Mesenchymal stem cell (in vitro differentiated cells and primary cell): ENCODE data around the gene DHX36.

ENCODE experiments used
- DNase-seq: peaks from one replicate; pipeline ENCODE4 v3.0.0-alpha.2; 2013
- H2AFZ ChIP-seq: one replicate; pipeline ENCODE4 v1.6.1; 2013; ENCODE audit warnings: low read depth, mild to moderate bottlenecking, control low read depth, inconsistent platforms, low read length, moderate library complexity
- H2AK5ac ChIP-seq: 2 replicates; pipeline ENCODE4 v1.6.1; 2013; ENCODE audit warnings: low read length, moderate library complexity, mild to moderate bottlenecking, inconsistent platforms; ENCODE audit not compliant: severe bottlenecking
- H2BK120ac ChIP-seq: one replicate; pipeline ENCODE4 v1.6.1; 2013; ENCODE audit warnings: low read depth, mild to moderate bottlenecking, inconsistent platforms, low read length, moderate library complexity
- H2BK12ac ChIP-seq, 2 experiments: one replicate each; pipeline ENCODE4 v1.6.1; 2013; ENCODE audit warnings: inconsistent platforms in 2 of 2, low read length in 2 of 2, mild to moderate bottlenecking in 2 of 2, moderate library complexity in 2 of 2, control low read depth in 1 of 2
- H2BK15ac ChIP-seq: one replicate; pipeline ENCODE4 v1.6.1; 2013; ENCODE audit warnings: mild to moderate bottlenecking, low read depth, inconsistent platforms; ENCODE audit not compliant: poor library complexity, severe bottlenecking
- H2BK5ac ChIP-seq: 2 replicates; pipeline ENCODE4 v1.6.1; 2013; ENCODE audit warnings: low read depth, mild to moderate bottlenecking, low read length, control low read depth, inconsistent platforms; ENCODE audit not compliant: poor library complexity, severe bottlenecking
- H3K14ac ChIP-seq, 2 experiments: one replicate each; pipeline ENCODE4 v1.6.1; 2013; ENCODE audit warnings: inconsistent platforms in 2 of 2, low read length in 2 of 2, control low read depth in 1 of 2, mild to moderate bottlenecking in 1 of 2, moderate library complexity in 1 of 2
- H3K18ac ChIP-seq, 2 experiments: one replicate each; pipeline ENCODE4 v1.6.1; 2013; ENCODE audit warnings: inconsistent platforms in 2 of 2, low read length in 2 of 2, control low read depth in 1 of 2, low read depth in 1 of 2, mild to moderate bottlenecking in 1 of 2
- H3K23ac ChIP-seq, 2 experiments: one replicate each; pipeline ENCODE4 v1.6.1; 2013; ENCODE audit warnings: inconsistent platforms in 2 of 2, low read length in 2 of 2, mild to moderate bottlenecking in 2 of 2, moderate library complexity in 2 of 2, control low read depth in 1 of 2
- H3K27ac ChIP-seq: 2 replicates; pipeline ENCODE4 v1.5.1; 2013; ENCODE audit warnings: mild to moderate bottlenecking, moderate library complexity, low read length, control low read depth, inconsistent platforms; ENCODE audit not compliant: poor library complexity, severe bottlenecking
- H3K27me3 ChIP-seq, 2 experiments: 2 replicates each; pipeline versions ENCODE4 v1.6.1 to v1.7.0; 2013; ENCODE audit warnings: low read length in 2 of 2, mild to moderate bottlenecking in 2 of 2, moderate library complexity in 2 of 2, control low read depth in 1 of 2, inconsistent platforms in 1 of 2; ENCODE audit not compliant: control insufficient read depth in 1 of 2, insufficient read depth in 1 of 2
- H3K36me3 ChIP-seq, 2 experiments: 2 replicates each; pipeline versions ENCODE4 v1.6.1 to v1.7.0; 2013; ENCODE audit warnings: low read length in 2 of 2, control low read depth in 1 of 2, inconsistent platforms in 1 of 2, low read depth in 1 of 2, mild to moderate bottlenecking in 1 of 2; ENCODE audit not compliant: insufficient read depth in 2 of 2, control insufficient read depth in 1 of 2
- H3K4ac ChIP-seq, 2 experiments: one replicate each; pipeline ENCODE4 v1.6.1; 2013; ENCODE audit warnings: inconsistent platforms in 2 of 2, low read length in 2 of 2, mild to moderate bottlenecking in 2 of 2, moderate library complexity in 2 of 2, control low read depth in 1 of 2, low read depth in 1 of 2
- H3K4me1 ChIP-seq: 2 replicates; pipeline ENCODE4 v1.6.1; 2013; ENCODE audit warnings: low read depth, low read length, control low read depth; ENCODE audit not compliant: control insufficient read depth, insufficient read depth
- H3K4me2 ChIP-seq: 2 replicates; pipeline ENCODE4 v1.6.1; 2013; ENCODE audit warnings: low read length, mild to moderate bottlenecking, inconsistent platforms; ENCODE audit not compliant: poor library complexity, severe bottlenecking
- H3K4me3 ChIP-seq, 2 experiments: 2 replicates each; pipeline versions ENCODE4 v1.5.1 to v1.7.0; 2013; ENCODE audit warnings: low read length in 2 of 2, mild to moderate bottlenecking in 2 of 2, control low read depth in 1 of 2, low read depth in 1 of 2; ENCODE audit not compliant: insufficient read depth in 1 of 2
- H3K79me1 ChIP-seq: replicated peaks from 2 replicates; pipeline ENCODE4 v1.6.1; 2013; ENCODE audit warnings: mild to moderate bottlenecking, control low read depth, low read length, inconsistent platforms; ENCODE audit not compliant: poor library complexity, severe bottlenecking
- H3K9ac ChIP-seq: 2 replicates; pipeline ENCODE4 v1.7.0; 2013; ENCODE audit warnings: mild to moderate bottlenecking, low read length, moderate library complexity
- H3K9me3 ChIP-seq: 2 replicates; pipeline ENCODE4 v1.7.0; 2013; ENCODE audit warnings: mild to moderate bottlenecking, low read length; ENCODE audit not compliant: control insufficient read depth
- H4K8ac ChIP-seq: one replicate; pipeline ENCODE4 v1.6.1; 2013; ENCODE audit warnings: inconsistent platforms, mild to moderate bottlenecking, low read length, moderate library complexity
- H4K91ac ChIP-seq: one replicate; pipeline ENCODE4 v1.6.1; 2013; ENCODE audit warnings: mild to moderate bottlenecking, low read length, inconsistent platforms
- WGBS: methylation state at CpG from one replicate; pipeline ENCODE4 v1.1.7; 2013; ENCODE audit warnings: mixed read lengths; 5-methylcytosine and 5-hydroxymethylcytosine counted together

The DHX36 gene

GRCh38 chr3:154324919-154325318 is 632 bp upstream of the DHX36 start:
- Histone ChIP-seq H2AK5ac (no peak overlapping the region), H2BK120ac (no peak overlapping the region), H4K91ac (no peak overlapping the region), H3K14ac (no peak overlapping the region), H3K27ac (no peak overlapping the region), H3K79me1 (no peaks in the 10 kb centered on the region), H2BK5ac (no peak overlapping the region), H2AFZ (no peak overlapping the region), H2BK12ac (peak overlapping the region in 1 of 2 experiments; percentile 42), H3K18ac (no peak overlapping the region), H3K9ac (peak overlapping the region; percentile 99), H3K36me3 (no peaks in the 10 kb centered on the region), H3K9me3 (no peaks in the 10 kb centered on the region), H3K27me3 (no peaks in the 10 kb centered on the region), H4K8ac (no peak overlapping the region), H3K4me1 (no peaks in the 10 kb centered on the region), H3K23ac (no peak overlapping the region), H3K4me2 (no peak overlapping the region), H2BK15ac (no peak overlapping the region), H3K4ac (no peak overlapping the region), H3K4me3 (peak overlapping the region in 1 of 2 experiments; percentile 99)
- WGBS = no CpG with 5 or more reads among the region's 3 CpGs
- peak; percentile 23 for DNase-seq

GRCh38 chr3:154316974-154317767 is 7.1 kb downstream of the DHX36 start:
- WGBS = 91% methylated on average over 3 of the region's 5 CpGs
- no peak overlapping the region for H3K4ac ChIP-seq
- no peak overlapping the region for H3K4me2 ChIP-seq
- no peak overlapping the region for H2BK15ac ChIP-seq
- H3K9ac ChIP-seq = peak overlapping the region; percentile 31
- no peaks in the 10 kb centered on the region for H3K4me1 ChIP-seq
- no peak overlapping the region for H2AFZ ChIP-seq
- no peak overlapping the region for H4K8ac ChIP-seq
- no peak overlapping the region for H4K91ac ChIP-seq
- H3K79me1 ChIP-seq = no peaks in the 10 kb centered on the region
- no peaks in the 10 kb centered on the region for H3K27me3 ChIP-seq
- H2BK5ac ChIP-seq = no peak overlapping the region
- H3K27ac ChIP-seq = no peak overlapping the region
- peaks cover 0 to 35% of the 10 kb centered on the region in 2 experiments for H3K36me3 ChIP-seq
- H3K4me3 ChIP-seq = no peak overlapping the region
- no peak overlapping the region for H2BK120ac ChIP-seq
- H3K18ac ChIP-seq = no peak overlapping the region
- H3K23ac ChIP-seq = no peak overlapping the region
- no peak for DNase-seq
- no peak overlapping the region for H2BK12ac ChIP-seq
- H3K9me3 ChIP-seq = no peaks in the 10 kb centered on the region
- no peak overlapping the region for H3K14ac ChIP-seq
- H2AK5ac ChIP-seq = no peak overlapping the region

DNA sequence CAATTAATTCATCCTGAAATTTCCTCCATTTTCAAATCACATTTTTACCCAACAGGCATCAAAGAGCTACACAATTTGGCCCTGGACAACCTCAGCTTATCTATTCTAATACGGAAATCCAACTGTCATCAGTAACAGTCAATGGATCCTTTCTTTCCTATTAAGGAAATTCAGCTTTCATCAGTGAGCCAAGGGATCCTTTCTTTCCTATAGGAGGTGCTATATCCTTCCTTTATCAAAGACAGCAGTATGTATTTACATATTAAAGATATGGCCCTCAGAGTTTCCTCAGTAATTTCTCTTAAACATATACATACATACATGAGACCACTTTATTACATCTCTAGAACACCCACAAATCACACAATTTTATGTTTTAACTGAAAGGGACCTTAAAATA is 10.1 kb downstream of the DHX36 start:
- Histone ChIP-seq H4K91ac (no peak overlapping the region), H2BK5ac (no peak overlapping the region), H3K79me1 (no peaks in the 10 kb centered on the region), H3K9ac (no peak overlapping the region), H3K36me3 (peaks cover 0 to 55% of the 10 kb centered on the region in 2 experiments), H2BK12ac (no peak overlapping the region), H3K14ac (no peak overlapping the region), H3K4ac (no peak overlapping the region), H3K27me3 (no peaks in the 10 kb centered on the region), H2AFZ (no peak overlapping the region), H2BK15ac (no peak overlapping the region), H3K4me2 (no peak overlapping the region), H3K27ac (no peak overlapping the region), H2BK120ac (no peak overlapping the region), H3K18ac (no peak overlapping the region), H3K4me3 (no peak overlapping the region), H3K23ac (no peak overlapping the region), H3K9me3 (no peaks in the 10 kb centered on the region), H2AK5ac (no peak overlapping the region), H3K4me1 (no peaks in the 10 kb centered on the region), H4K8ac (no peak overlapping the region)
- WGBS = 100% methylated on average over 1 of the region's 1 CpG
- DNase-seq = no peak

GRCh38 chr3:154310840-154311239 is 13.4 kb downstream of the DHX36 start:
- no peaks in the 10 kb centered on the region for H3K27me3 ChIP-seq
- H3K9ac ChIP-seq = peak overlapping the region; percentile 23
- no peak overlapping the region for H2BK120ac ChIP-seq

More at GRCh38 chr3:154310840-154311239, 13.4 kb downstream of the DHX36 start:
- no peak overlapping the region for H3K14ac ChIP-seq
- peaks cover 3% of the 10 kb centered on the region for H3K79me1 ChIP-seq
- H2BK15ac ChIP-seq = no peak overlapping the region
- H4K8ac ChIP-seq = no peak overlapping the region
- no peak overlapping the region for H2BK12ac ChIP-seq
- H2BK5ac ChIP-seq = no peak overlapping the region
- no peaks in the 10 kb centered on the region for H3K4me1 ChIP-seq
- H3K27ac ChIP-seq = no peak overlapping the region
- H3K4me2 ChIP-seq = no peak overlapping the region
- no peak overlapping the region for H3K4ac ChIP-seq
- H3K36me3 ChIP-seq = peaks cover 2 to 82% of the 10 kb centered on the region in 2 experiments
- H2AK5ac ChIP-seq = no peak overlapping the region
- no peak overlapping the region for H3K23ac ChIP-seq
- H3K4me3 ChIP-seq = no peak overlapping the region
- no peaks in the 10 kb centered on the region for H3K9me3 ChIP-seq
- H2AFZ ChIP-seq = no peak overlapping the region
- DNase-seq = peak; percentile 38
- no peak overlapping the region for H3K18ac ChIP-seq
- no peak overlapping the region for H4K91ac ChIP-seq
